ENCODE measurements around the gene PARD3.

DNA sequence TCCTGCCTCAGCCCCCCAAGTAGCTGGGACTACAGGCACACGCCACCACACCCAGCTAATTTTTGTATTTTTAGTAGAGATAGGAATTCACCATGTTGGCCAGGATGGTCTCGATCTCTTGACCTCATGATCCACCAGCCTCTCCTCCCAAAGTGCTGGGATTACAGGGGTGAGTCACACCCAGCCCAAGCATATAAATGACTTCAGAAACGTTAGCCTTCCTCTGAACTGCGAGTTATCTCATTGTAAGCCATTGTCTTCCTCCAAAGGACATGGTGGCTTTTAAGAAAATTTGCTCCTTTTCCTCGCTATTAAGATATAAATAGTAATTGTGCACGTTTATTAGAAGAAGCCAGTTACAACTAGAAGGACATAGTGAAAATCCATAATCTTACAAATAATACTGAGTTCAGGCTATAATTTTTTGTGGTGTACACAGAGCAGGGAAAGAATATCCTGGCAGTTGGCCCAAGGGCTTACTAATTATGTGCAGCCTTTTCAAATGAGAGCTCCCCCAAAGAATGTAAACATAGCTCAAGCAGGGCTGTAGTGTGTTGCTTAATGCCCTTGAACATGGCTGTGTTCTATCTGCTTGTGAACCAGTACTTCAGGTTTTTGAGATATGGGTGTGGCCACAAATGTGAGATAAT is 495.8 kb downstream of the PARD3 start:
- TF ChIP-seq, protein P1, sequence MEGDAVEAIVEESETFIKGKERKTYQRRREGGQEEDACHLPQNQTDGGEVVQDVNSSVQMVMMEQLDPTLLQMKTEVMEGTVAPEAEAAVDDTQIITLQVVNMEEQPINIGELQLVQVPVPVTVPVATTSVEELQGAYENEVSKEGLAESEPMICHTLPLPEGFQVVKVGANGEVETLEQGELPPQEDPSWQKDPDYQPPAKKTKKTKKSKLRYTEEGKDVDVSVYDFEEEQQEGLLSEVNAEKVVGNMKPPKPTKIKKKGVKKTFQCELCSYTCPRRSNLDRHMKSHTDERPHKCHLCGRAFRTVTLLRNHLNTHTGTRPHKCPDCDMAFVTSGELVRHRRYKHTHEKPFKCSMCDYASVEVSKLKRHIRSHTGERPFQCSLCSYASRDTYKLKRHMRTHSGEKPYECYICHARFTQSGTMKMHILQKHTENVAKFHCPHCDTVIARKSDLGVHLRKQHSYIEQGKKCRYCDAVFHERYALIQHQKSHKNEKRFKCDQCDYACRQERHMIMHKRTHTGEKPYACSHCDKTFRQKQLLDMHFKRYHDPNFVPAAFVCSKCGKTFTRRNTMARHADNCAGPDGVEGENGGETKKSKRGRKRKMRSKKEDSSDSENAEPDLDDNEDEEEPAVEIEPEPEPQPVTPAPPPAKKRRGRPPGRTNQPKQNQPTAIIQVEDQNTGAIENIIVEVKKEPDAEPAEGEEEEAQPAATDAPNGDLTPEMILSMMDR (IDR thresholded peaks at IDR 0.05), result no peak
- TF ChIP-seq POLR2A (IDR thresholded peaks at IDR 0.05), result no peak

All from Peyer's patch (tissue), 4 donors.